ENCODE data around the gene SKAP2.

Gene SKAP2

GRCh38 chr7:26659121-26659520 lies 205.3 kb downstream of the SKAP2 start:
- DNase-seq: no peak

DNA sequence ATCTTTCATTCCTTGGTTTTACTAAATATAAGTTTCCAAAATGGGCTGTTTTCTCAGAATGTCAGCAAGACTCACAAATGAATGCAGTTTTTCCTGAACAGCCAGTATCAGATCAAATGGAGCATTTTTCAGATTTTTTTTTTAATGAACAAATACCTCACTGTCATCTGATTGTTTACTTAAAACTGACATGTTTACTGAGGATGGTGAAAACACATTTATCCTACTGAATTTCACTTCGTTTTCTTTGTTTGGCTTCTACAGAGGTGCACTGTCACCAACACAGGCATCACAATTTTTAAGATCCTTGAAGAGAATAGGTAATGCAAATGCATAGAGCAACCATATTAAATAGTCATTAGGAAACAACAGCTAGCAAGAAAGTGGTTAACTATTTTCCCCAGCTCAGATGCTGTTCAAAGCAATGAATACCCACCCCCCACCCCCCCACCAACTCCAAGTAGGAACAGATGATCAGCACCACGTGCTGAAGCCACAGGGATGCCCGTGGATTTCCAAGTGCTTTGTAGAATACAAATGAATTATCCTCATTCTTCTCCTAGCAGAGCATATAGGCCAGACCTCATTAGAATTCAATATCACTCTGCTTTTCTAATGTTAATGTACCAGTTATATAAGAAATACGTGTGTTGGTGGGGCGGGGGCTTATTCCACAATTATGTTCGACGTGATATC lies 205.9 kb downstream of the SKAP2 start:
- no peak for DNase-seq

DNA sequence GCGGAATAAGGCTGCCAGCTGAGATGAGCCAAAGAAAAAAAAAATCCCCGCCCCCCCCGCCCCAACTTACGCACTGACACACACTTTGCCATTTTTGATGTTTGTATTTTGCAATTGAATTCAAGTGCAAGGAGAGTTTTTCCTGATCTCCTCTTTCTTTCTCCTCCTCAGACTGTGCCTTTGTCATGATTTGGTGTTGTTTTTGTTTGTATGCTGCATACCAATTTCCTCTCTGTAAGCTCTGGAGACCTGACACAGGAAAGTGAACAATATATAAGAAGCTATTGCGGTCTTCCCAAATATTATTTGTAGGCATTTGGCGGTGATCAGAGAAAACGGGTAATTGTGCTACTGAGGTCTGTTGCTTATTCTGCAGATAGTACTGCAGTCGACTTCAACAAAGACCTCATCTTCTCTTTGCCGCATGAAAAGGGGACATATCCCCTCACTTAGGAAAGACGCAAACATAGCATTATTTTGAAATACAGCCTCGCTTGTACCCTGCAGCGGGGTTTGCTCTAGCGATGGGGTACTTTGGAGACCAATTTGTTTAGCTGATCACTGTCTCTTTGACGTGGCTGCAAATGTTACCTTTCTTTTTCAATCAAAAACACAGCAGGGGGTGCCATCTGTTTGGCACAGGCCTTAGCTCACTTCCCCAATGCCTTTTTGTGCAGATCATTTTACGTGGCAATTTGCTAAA lies 206.6 kb downstream of the SKAP2 start:
- peak; percentile 6 for DNase-seq

DNA sequence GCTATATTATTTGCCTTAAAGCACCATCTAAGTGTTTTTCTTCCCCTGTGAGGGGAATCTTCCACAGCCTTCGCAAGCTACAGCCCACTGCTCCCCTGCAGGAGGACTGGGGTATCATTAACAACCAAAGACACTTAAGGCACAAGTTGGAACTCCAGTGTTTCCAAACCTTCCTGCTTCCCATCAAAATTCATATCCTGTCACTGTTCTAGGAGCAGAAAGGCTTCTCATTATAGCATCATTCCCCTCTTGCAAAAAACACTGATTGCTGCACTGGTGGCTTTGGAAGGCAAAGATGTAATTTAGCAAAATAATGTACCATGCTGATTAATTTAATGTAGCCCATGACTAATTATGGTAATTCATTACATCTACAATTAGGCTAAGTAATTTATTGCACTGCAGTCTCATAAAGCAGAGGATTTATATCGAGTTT lies 207.2 kb downstream of the SKAP2 start:
- DNase-seq: no peak

- DNase-seq: no peak
Observed at GRCh38 chr7:26656735-26657134, 207.7 kb downstream of the SKAP2 start.

DNA sequence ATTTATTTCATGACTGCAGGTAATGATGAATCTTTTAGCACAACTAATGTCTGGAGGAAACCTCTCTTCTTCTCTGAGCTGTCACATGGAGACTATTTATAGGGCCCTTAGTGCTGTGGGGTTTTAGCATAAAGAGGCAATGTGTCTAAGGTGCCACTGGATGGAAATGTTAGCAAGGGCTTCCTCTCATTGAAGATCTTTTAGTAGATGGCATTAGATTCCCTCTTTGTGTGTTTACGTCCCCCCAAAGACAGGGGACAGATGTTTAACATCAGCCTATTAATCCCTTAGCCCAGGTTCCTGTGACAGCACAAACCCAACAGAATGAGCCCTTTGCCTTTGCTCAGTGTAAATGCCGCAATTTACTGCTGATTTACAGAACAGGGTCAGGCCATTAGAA lies 208.6 kb downstream of the SKAP2 start:
- DNase-seq: no peak

DNA sequence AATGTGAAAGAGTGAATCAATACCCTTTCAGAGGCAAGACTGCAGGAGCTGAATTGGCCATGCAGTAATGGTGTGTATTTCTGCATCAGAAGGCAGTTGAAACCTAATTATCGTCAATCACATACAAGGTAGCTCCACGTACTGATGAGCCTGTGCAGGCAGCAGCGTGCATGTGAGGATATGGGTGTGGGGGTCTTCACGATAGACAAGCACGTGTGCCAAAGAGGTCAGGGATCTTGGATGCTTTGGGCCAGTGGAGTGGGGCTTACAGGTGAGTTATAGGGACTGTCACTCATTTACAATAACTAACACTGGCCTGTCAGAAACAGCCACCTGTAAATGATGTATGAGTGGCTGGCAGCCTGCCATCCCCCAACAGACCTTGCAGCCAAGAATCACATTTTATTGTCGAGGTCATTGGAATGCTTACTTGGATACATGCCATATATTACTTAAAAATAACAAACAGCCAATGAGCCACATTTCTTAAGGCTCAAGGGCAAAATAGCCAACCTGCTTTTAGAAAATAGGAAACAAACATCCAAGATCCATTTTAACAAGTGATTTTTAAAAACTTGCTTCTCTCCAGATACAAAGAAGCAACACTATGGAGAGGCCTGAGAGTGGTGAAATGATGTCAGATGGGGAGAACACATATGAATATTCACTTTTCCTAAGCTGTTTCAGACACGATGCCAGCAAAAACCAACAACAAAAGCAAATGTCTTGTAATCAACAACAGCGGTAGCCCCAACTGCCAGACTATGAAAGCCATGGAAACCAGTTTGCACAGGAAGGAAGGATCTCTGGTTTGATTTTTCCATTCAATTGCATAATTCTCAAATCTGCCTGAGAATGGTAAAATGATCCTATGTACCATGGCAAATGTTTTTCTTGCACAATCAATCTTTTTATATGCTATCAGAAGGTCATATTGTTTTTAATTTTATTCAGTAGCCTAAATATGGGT lies 210.7 kb downstream of the SKAP2 start:
- DNase-seq: no peak

DNA sequence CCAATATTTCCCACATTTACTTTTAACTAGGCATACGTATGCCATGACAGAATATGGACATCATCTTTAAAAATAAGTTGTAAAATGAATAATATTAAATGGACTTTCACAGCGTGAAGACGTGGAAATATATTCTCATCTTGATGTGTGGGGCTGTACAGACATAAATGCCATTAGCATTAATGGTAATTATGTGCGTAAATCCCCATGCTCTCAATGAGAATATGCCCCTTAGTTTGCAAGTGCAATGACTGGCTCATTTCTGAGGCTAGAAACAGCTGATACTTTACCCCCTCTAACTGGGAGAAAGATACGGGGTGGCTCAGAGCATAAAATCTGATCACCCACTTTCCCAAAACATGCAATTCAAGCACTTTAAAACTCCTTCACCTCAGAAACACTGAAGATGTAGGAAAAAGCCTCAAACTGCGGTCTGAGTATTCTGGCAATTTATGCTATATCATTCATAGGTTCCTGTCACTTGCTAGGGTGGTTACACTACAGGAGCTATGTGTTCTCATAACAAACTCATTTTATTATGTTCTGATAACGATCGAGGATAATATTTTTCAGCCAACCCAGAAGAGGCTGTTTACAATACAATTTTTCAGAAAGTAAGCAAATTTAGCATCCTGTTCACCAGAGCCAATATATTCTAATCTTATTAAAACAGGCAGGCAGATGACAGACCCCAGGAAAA lies 211.8 kb downstream of the SKAP2 start:
- peak; percentile 6 for DNase-seq

GRCh38 chr7:26650103-26650502 lies 214.3 kb downstream of the SKAP2 start:
- DNase-seq: no peak

DNA sequence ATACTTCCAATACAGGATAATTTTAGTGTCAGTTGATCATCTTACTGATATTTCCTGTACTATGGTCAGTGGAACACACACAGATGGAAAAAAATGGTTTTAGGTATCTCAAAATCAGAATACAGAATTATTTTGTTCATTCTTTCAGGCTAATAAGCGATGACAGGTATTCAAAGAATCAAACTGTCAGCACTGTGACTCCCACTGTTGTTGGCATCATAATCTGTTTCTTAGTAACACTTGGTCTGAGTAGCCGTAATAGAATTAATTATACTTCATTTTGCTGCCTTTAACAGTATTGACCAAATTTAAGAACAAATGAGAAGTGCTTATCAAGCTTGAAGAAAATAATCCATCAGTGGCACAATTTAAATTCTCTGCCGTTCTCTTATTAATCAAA lies 215.0 kb downstream of the SKAP2 start:
- DNase-seq: no peak

GRCh38 chr7:26648554-26648953 lies 215.8 kb downstream of the SKAP2 start:
- DNase-seq: no peak

GRCh38 chr7:26646336-26647048 lies 217.9 kb downstream of the SKAP2 start:
- no peak for DNase-seq

DNA sequence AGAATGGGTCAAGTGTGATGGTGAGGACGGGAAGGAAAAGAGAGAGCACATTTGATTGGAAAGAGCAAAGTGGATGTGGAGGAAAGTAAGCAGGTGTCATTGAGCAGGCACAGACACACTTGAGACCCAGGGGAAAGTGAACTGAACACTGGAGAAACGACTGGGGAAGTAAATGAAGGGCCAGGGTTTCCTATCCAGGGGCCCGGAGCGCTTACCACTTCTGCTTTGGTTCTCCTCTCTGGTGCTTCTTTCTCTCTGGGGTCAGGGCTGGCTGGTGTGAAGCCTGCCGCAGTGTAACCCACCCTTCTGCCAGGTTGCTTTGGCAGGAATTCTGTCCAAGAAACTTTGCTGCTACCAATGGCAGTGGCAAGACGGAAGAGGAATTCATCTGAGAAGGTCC lies 219.3 kb downstream of the SKAP2 start:
- DNase-seq: peak; percentile 56

DNA sequence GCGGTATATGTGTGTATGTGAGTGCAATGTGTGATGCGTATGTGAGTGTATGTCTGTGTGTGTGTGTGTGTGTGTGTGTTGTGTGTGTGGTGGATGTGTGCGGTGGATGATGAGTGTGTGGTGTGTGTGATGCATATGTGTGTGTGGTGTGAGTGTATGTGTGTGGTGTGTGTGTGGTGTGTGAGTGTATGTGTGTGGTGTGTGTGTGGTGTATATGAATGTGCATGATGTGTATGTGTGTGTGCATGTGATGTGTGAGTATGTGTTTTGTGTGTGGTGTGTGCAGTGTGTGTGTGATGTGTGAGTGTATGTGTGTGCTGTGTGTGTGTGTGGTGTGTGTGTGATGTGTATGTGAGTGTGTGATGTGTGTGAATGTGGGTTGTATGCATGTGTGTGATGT lies 222.0 kb downstream of the SKAP2 start:
- DNase-seq: no peak

DNA sequence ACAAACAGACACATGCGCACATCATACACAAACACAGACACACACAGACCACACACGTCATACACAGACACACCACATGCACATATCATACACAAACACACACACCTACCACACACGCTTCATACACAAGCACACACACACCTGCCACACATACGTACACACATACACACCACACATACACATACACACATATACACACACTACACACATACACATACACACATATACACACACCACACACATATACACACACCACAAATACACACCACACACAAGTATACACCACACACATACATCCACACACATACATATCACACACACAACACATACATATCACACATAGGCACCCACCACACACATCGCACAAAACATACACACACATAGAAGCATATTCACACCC lies 224.7 kb downstream of the SKAP2 start:
- no peak for DNase-seq

- no peak for DNase-seq
Observed at GRCh38 chr7:26639111-26639510, 225.3 kb downstream of the SKAP2 start.

GRCh38 chr7:26638140-26638539 lies 226.2 kb downstream of the SKAP2 start:
- DNase-seq: no peak

- DNase-seq: no peak
Observed at GRCh38 chr7:26637610-26638009, 226.8 kb downstream of the SKAP2 start.

- DNase-seq: no peak
Observed at GRCh38 chr7:26636808-26637207, 227.6 kb downstream of the SKAP2 start.

GRCh38 chr7:26633557-26633956 lies 230.8 kb downstream of the SKAP2 start:
- DNase-seq: no peak

DNA sequence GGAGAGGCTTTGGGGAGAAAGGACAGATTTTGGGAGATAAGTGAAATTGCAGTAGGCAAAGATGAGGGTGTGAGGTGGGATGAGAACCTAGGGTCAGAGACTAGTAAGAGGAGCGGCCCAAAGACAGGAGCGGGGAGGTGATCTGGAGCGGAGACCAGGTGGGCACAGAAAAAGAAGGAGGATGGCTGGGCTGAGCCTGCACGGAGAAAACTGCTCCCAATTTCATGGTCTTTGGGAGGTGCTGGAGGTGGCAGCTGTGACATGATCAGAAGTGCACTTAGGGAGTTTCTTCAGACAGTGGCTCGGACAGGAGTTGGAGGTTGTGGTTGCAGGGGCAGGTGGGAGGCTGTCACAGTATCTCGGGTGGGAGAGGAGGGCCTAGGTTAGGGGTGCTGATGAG lies 232.8 kb downstream of the SKAP2 start:
- no peak for DNase-seq

DNA sequence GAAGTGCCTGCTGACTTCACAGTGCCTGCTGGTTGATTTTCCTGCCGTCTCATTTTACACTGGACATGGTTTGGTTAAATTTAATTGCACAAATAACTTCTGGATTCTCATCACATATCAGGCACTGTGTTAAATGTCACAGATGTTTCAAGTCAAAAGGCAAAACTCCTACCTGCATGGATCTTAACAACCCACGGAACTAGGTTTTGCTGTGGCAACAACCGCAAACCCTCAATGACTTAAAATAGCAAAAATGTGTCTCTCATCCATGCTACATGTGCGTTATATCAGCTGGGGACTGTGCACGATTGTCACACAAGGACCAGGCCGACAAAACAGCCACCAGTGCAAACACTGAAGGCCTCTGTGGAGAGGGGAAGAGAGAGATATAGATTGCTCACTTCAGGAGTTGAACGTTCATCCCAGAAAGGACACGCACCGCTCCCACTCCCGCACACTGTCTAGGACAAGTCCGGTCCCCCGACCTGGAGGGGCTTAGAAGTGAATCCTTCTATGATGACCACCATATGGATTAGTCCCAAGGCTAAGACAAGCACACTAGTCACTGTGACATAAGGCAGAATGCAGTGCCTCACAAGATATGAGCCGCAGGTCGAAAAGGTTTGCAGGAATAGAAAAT lies 233.3 kb downstream of the SKAP2 start:
- DNase-seq: no peak

All from hematopoietic multipotent progenitor cell treated with erythropoietin and hydrocortisone succinate and interleukin-3 and kit ligand, for 4 days (in vitro differentiated cells).